SK-N-SH (cell line): ENCODE measurements around the gene DLX5. TPM values are rescaled to one million over a fixed set of nuclear protein-coding genes. Genes with fewer than 3 reads are reported as not detected.
A peak's percentile ranks its signal among the peaks of the same experiment; 100 is the strongest.

Experiments used
- CTCF ChIA-PET: fragments of 300-600, 350-600 bp; formaldehyde crosslinking; extraction: SDS; loops from one replicate; lab custom pipeline; 2021; lab: Yijun Ruan, JAX
- POLR2A ChIA-PET: fragments of 350-600 bp; sonication (Branson Sonifier 250); formaldehyde crosslinking; extraction: SDS; loops from one replicate; lab custom pipeline; 2020; ENCODE audit warnings: antibody characterized with exemption, inconsistent platforms; lab: Yijun Ruan, JAX
- DNase-seq: peaks from one replicate; pipeline ENCODE4 v3.0.0; 2012
- H2AFZ ChIP-seq: fragments of 200-600 bp; sonication (generic); 2 replicates; pipeline ENCODE4 v1.8.1; 2016; ENCODE audit warnings: antibody characterized with exemption, mild to moderate bottlenecking, low read depth
- H3F3A ChIP-seq: fragments of 200-600 bp; sonication (generic); replicated peaks from 2 replicates; pipeline ENCODE3; 2016; ENCODE audit warnings: antibody characterized with exemption, mild to moderate bottlenecking; ENCODE audit not compliant: insufficient read depth
- H3K27ac ChIP-seq, 2 experiments: fragments of 200-500 bp in 1 of 2; fragments of 200-600 bp in 1 of 2; sonication (Bioruptor generic) in 1 of 2; sonication (generic), shearing (Covaris generic) in 1 of 2; 2 replicates each; pipeline versions ENCODE4 v1.5.1 to v1.6.1; 2014 to 2016; ENCODE audit warnings: low read depth in 2 of 2, inconsistent platforms in 1 of 2, low read length in 1 of 2, mild to moderate bottlenecking in 1 of 2, mixed read lengths in 1 of 2
- H3K27me3 ChIP-seq: fragments of 200-600 bp; sonication (generic), shearing (Covaris generic); 2 replicates; pipeline ENCODE4 v1.6.1; 2016; ENCODE audit warnings: mixed run types; ENCODE audit not compliant: insufficient read depth
- H3K36me3 ChIP-seq, 2 experiments: fragments of 200-500 bp in 1 of 2; fragments of 200-600 bp in 1 of 2; sonication (Bioruptor generic) in 1 of 2; sonication (generic) in 1 of 2; replicated peaks in 1 of 2; 2 replicates each; pipeline versions ENCODE3 to v1.5.1; 2014 to 2016; ENCODE audit warnings: low read length in 1 of 2, mild to moderate bottlenecking in 1 of 2; ENCODE audit not compliant: insufficient read depth in 2 of 2, control insufficient read depth in 1 of 2
- H3K4me1 ChIP-seq, 2 experiments: fragments of 200-500 bp in 1 of 2; fragments of 200-600 bp in 1 of 2; sonication (Bioruptor generic) in 1 of 2; sonication (generic), shearing (Covaris generic) in 1 of 2; 2 replicates each; pipeline versions ENCODE4 v1.5.1 to v1.6.1; 2014 to 2016; ENCODE audit warnings: low read depth in 1 of 2, low read length in 1 of 2, mixed run types in 1 of 2; ENCODE audit not compliant: insufficient read depth in 2 of 2, control insufficient read depth in 1 of 2
- H3K4me2 ChIP-seq: fragments of 200-600 bp; sonication (generic), shearing (Covaris generic); 2 replicates; pipeline ENCODE4 v1.6.1; 2017; ENCODE audit warnings: mixed run types
- H3K4me3 ChIP-seq, 2 experiments: fragments of 200-500 bp in 1 of 2; fragments of 200-600 bp in 1 of 2; sonication (Bioruptor generic) in 1 of 2; sonication (generic), shearing (Covaris generic) in 1 of 2; 2 replicates each; pipeline versions ENCODE4 v1.5.1 to v1.8.1; 2014 to 2016; ENCODE audit warnings: low read depth in 2 of 2, inconsistent platforms in 1 of 2, low read length in 1 of 2, mild to moderate bottlenecking in 1 of 2, mixed read lengths in 1 of 2, moderate library complexity in 1 of 2
- H3K79me2 ChIP-seq: fragments of 200-600 bp; sonication (generic); 2 replicates; pipeline ENCODE4 v1.8.1; 2017; ENCODE audit warnings: mild to moderate bottlenecking; ENCODE audit not compliant: insufficient read depth
- H3K9ac ChIP-seq: fragments of 200-600 bp; sonication (generic); 2 replicates; pipeline ENCODE4 v1.6.1; 2017; ENCODE audit warnings: mixed run types
- H3K9me2 ChIP-seq: fragments of 200-600 bp; sonication (generic); 2 replicates; pipeline ENCODE4 v1.6.1; 2017; ENCODE audit warnings: mixed run types
- H3K9me3 ChIP-seq: fragments of 200-600 bp; sonication (generic); 2 replicates; pipeline ENCODE4 v1.6.1; 2017; ENCODE audit warnings: mixed run types, mild to moderate bottlenecking, moderate library complexity
- H4K20me1 ChIP-seq: fragments of 200-600 bp; sonication (generic); 2 replicates; pipeline ENCODE4 v1.6.1; 2017; ENCODE audit warnings: mild to moderate bottlenecking, mixed run types; ENCODE audit not compliant: insufficient read depth
- CHD2 ChIP-seq: fragments of 150-350 bp; IDR thresholded peaks from 2 replicates; pipeline ENCODE4 v1.6.1; 2018; ENCODE audit warnings: low read length; ENCODE audit not compliant: partially characterized antibody
- EP300 ChIP-seq, 2 experiments: IDR thresholded peaks; 2 replicates each; pipeline versions ENCODE4 v1.4.0 to v1.6.1; 2012; ENCODE audit warnings: borderline replicate concordance in 1 of 2, low read depth in 1 of 2, low read length in 1 of 2
- EZH2phosphoT487 ChIP-seq: fragments of 200-600 bp; sonication (generic); IDR thresholded peaks from 2 replicates; pipeline ENCODE4 v1.6.1; 2017; ENCODE audit warnings: low read depth, mixed run types, mild to moderate bottlenecking, antibody characterized with exemption, moderate library complexity, borderline replicate concordance
- GATA2 ChIP-seq: sonication (generic); formaldehyde crosslinking; IDR thresholded peaks from 2 replicates; pipeline ENCODE4 v1.5.0; 2020; ENCODE audit warnings: mild to moderate bottlenecking, missing genetic modification reagents
- IRF3 ChIP-seq: fragments of 150-350 bp; IDR thresholded peaks from 2 replicates; pipeline ENCODE4 v1.6.1; 2016; ENCODE audit warnings: mild to moderate bottlenecking, low read depth, low read length
- NRF1 ChIP-seq: IDR thresholded peaks from 2 replicates; pipeline ENCODE4 v1.6.1; 2012; ENCODE audit warnings: low read depth, mild to moderate bottlenecking, low read length
- PBX3 ChIP-seq: IDR thresholded peaks from 2 replicates; pipeline ENCODE4; 2012
- POLR2AphosphoS5 ChIP-seq: IDR thresholded peaks from 2 replicates; pipeline ENCODE4 v1.6.1; 2012; ENCODE audit warnings: low read depth, low read length
- RAD21 ChIP-seq: IDR thresholded peaks from 2 replicates; pipeline ENCODE4 v1.6.1; 2012; ENCODE audit warnings: mild to moderate bottlenecking, low read length
- RCOR1 ChIP-seq: fragments of 150-350 bp; IDR thresholded peaks from 2 replicates; pipeline ENCODE4 v1.6.1; 2017; ENCODE audit warnings: antibody characterized with exemption, low read length
- RFX5 ChIP-seq: IDR thresholded peaks from 2 replicates; pipeline ENCODE4 v1.6.1; 2012; ENCODE audit warnings: mild to moderate bottlenecking, improper control_type of control experiment, low read length
- RXRA ChIP-seq: IDR thresholded peaks from 2 replicates; pipeline ENCODE4 v1.4.0; 2012; ENCODE audit warnings: low read depth, mild to moderate bottlenecking, borderline replicate concordance
- SIN3A ChIP-seq: IDR thresholded peaks from 2 replicates; pipeline ENCODE4 v1.6.1; 2012; ENCODE audit warnings: low read depth, mild to moderate bottlenecking, low read length, moderate library complexity, borderline replicate concordance
- SMC3 ChIP-seq: IDR thresholded peaks from 2 replicates; pipeline ENCODE4 v1.6.1; 2012; ENCODE audit warnings: low read depth, low read length, improper control_type of control experiment
- TAF1 ChIP-seq: IDR thresholded peaks from 2 replicates; pipeline ENCODE4 v1.6.1; 2012; ENCODE audit warnings: low read depth, mild to moderate bottlenecking, low read length, moderate library complexity, borderline replicate concordance
- TCF12 ChIP-seq: IDR thresholded peaks from 2 replicates; pipeline ENCODE4 v1.4.0; 2012
- ZBTB33 ChIP-seq: IDR thresholded peaks from 2 replicates; pipeline ENCODE4 v1.4.0; 2012; ENCODE audit warnings: low read depth, borderline replicate concordance
- WGBS: methylation state at CpG from one replicate; pipeline ENCODE4 v1.1.6; 2017; ENCODE audit warnings: low lambda C conversion rate; 5-methylcytosine and 5-hydroxymethylcytosine counted together
- polyA plus RNA-seq, 3 experiments: library from polyadenylated mRNA; depleted of rRNA; stranded (reverse); fragments of >200 nt; gene quantifications; 2 replicates each; pipeline ENCODE4 v1.2.3, GENCODE V29; 2012
- TF ChIP-seq, protein P1 (sequence below): fragments of 200-600 bp; sonication (generic); IDR thresholded peaks from 2 replicates; pipeline ENCODE4 v1.6.1; 2017; ENCODE audit warnings: antibody characterized with exemption, mild to moderate bottlenecking, moderate library complexity
- TF ChIP-seq, protein P2 (sequence below): fragments of 150-350 bp; IDR thresholded peaks from 2 replicates; pipeline ENCODE4 v1.6.1; 2017; ENCODE audit warnings: antibody characterized with exemption, low read length, low read depth, borderline replicate concordance

The DLX5 gene
- polyA plus RNA-seq, 1 of the 3 experiments (the other 2 are of a cell fraction): not detected

- TF ChIP-seq SIN3A: no peak
- no peak for TF ChIP-seq RXRA
- TF ChIP-seq, protein P1, sequence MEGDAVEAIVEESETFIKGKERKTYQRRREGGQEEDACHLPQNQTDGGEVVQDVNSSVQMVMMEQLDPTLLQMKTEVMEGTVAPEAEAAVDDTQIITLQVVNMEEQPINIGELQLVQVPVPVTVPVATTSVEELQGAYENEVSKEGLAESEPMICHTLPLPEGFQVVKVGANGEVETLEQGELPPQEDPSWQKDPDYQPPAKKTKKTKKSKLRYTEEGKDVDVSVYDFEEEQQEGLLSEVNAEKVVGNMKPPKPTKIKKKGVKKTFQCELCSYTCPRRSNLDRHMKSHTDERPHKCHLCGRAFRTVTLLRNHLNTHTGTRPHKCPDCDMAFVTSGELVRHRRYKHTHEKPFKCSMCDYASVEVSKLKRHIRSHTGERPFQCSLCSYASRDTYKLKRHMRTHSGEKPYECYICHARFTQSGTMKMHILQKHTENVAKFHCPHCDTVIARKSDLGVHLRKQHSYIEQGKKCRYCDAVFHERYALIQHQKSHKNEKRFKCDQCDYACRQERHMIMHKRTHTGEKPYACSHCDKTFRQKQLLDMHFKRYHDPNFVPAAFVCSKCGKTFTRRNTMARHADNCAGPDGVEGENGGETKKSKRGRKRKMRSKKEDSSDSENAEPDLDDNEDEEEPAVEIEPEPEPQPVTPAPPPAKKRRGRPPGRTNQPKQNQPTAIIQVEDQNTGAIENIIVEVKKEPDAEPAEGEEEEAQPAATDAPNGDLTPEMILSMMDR: no peak
- TF ChIP-seq PBX3: no peak
- TF ChIP-seq TCF12: no peak
- no peak for TF ChIP-seq IRF3
Observed at GRCh38 chr7:97025983-97026714, 1.5 kb upstream of the DLX5 start (continued).

GRCh38 chr7:97025130-97025499 is 484 bp upstream of the DLX5 start:
- Histone ChIP-seq H3K9me3 (no peaks in the 10 kb centered on the region), H3F3A (no peaks in the 10 kb centered on the region), H3K4me3 (peak overlapping the region in 1 of 2 experiments; percentile 63; a peak in 3 of 4 replicates), H3K79me2 (no peaks in the 10 kb centered on the region), H3K4me1 (peaks cover 0 to 12% of the 10 kb centered on the region in 2 experiments; a peak in 1 of 4 replicates), H3K4me2 (peak overlapping the region; percentile 97), H3K36me3 (no peaks in the 10 kb centered on the region), H3K27ac (no peak overlapping the region), H3K9ac (no peak overlapping the region), H3K27me3 (peaks cover 22% of the 10 kb centered on the region), H2AFZ (no peak overlapping the region), H3K9me2 (no peaks in the 10 kb centered on the region), H4K20me1 (no peaks in the 10 kb centered on the region)
- ChIA-PET CTCF (interaction anchor here (1.3 to 8.2 kb wide), 9 partner anchors 8 to 1301 kb away, joined by 3 to 156 read pairs (median 23); no protein-coding TSS in a partner anchor), POLR2A (no interaction called here)
- WGBS: 72% methylated on average over 8 of the region's 8 CpGs
- no peak for TF ChIP-seq NRF1
- TF ChIP-seq, protein P2, sequence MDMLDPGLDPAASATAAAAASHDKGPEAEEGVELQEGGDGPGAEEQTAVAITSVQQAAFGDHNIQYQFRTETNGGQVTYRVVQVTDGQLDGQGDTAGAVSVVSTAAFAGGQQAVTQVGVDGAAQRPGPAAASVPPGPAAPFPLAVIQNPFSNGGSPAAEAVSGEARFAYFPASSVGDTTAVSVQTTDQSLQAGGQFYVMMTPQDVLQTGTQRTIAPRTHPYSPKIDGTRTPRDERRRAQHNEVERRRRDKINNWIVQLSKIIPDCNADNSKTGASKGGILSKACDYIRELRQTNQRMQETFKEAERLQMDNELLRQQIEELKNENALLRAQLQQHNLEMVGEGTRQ: no peak
- no peak for TF ChIP-seq TAF1
- no peak for TF ChIP-seq EP300 (IDR thresholded peaks at IDR 0.05; ENCODE audit: borderline replicate concordance in 1 of 2, low read depth in 1 of 2, low read length in 1 of 2)
- no peak for TF ChIP-seq POLR2AphosphoS5
- TF ChIP-seq GATA2 (CRISPR knock-in tag): no peak
- TF ChIP-seq RCOR1: no peak
- no peak for TF ChIP-seq RAD21
- no peak for TF ChIP-seq CHD2
- TF ChIP-seq EZH2phosphoT487: no peak
- no peak for TF ChIP-seq ZBTB33
- no peak for TF ChIP-seq SMC3
- no peak for TF ChIP-seq RFX5
- DNase-seq: no peak
